ENCODE measurements around the gene EXOC4.

DNA sequence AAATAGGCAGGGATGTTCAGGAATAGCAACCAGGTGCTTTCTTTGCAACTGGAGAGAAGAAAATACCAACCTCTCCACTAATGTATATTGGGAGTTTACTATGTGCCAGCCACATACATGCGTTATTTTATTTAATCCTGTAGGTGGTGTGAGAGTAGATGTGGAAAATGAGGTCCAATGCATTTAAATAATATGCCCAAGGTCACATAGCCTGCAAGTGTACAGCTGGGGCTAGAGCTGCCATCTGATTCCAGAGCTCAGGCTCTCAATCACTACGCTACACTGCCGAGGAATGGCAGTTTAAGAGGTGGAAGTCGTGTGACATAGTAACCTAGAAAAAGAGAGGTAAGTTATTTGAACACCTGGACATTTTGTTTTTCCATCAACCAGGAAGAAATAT, 277.0 kb downstream of the EXOC4 start:
- TF ChIP-seq, protein P1, sequence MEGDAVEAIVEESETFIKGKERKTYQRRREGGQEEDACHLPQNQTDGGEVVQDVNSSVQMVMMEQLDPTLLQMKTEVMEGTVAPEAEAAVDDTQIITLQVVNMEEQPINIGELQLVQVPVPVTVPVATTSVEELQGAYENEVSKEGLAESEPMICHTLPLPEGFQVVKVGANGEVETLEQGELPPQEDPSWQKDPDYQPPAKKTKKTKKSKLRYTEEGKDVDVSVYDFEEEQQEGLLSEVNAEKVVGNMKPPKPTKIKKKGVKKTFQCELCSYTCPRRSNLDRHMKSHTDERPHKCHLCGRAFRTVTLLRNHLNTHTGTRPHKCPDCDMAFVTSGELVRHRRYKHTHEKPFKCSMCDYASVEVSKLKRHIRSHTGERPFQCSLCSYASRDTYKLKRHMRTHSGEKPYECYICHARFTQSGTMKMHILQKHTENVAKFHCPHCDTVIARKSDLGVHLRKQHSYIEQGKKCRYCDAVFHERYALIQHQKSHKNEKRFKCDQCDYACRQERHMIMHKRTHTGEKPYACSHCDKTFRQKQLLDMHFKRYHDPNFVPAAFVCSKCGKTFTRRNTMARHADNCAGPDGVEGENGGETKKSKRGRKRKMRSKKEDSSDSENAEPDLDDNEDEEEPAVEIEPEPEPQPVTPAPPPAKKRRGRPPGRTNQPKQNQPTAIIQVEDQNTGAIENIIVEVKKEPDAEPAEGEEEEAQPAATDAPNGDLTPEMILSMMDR (IDR thresholded peaks at IDR 0.05), result no peak
- no peak for TF ChIP-seq POLR2AphosphoS5 (IDR thresholded peaks at IDR 0.05; ENCODE audit: insufficient read depth in 1 of 2, low read depth in 1 of 2)

All from vagina (tissue), 2 donors.